K562 (cell line): Measurements from ENCODE around the gene PFKL. TPM values are rescaled to one million over a fixed set of nuclear protein-coding genes. Genes with fewer than 3 reads are reported as not detected.

ENCODE experiments used
- CBX3 ChIP-seq, 2 experiments: IDR thresholded peaks; 1 replicate in 1 of 2; 2 replicates in 1 of 2; pipeline ENCODE4 v1.6.1; 2012; ENCODE audit warnings: inconsistent platforms in 2 of 2, low read length in 2 of 2, borderline replicate concordance in 1 of 2, control low read depth in 1 of 2
- CTCF ChIP-seq, 3 experiments: IDR thresholded peaks in 2 of 3; conservative IDR thresholded peaks in 1 of 3; 2 replicates each; pipeline ENCODE4 v1.5.1; 2011 to 2012; ENCODE audit warnings: low read length in 3 of 3, mild to moderate bottlenecking in 3 of 3, control low read depth in 2 of 3, improper control_type of control experiment in 1 of 3, inconsistent platforms in 1 of 3, low read depth in 1 of 3, mixed read lengths in 1 of 3, moderate library complexity in 1 of 3; ENCODE audit not compliant: insufficient read depth in 2 of 3
- ELF1 ChIP-seq: fragments of 200-800 bp; sonication (Bioruptor generic); IDR thresholded peaks from 2 replicates; pipeline ENCODE4 v1.6.1; 2016; ENCODE audit warnings: missing genetic modification characterization, missing compliant biosample characterization
- ELF2 ChIP-seq: fragments of 250-450 bp; sonication (Bioruptor Pico); IDR thresholded peaks from 2 replicates; pipeline ENCODE4 v1.5.0; 2021; ENCODE audit warnings: mild to moderate bottlenecking
- KDM1A ChIP-seq, 2 experiments: fragments of 450-650 bp; IDR thresholded peaks; 2 replicates each; pipeline ENCODE4 v1.6.1; 2016; ENCODE audit warnings: mild to moderate bottlenecking in 2 of 2
- MAFK ChIP-seq: IDR thresholded peaks from 2 replicates; pipeline ENCODE4 v1.6.1; 2011; ENCODE audit warnings: low read length, improper control_type of control experiment
- MTA3 ChIP-seq: fragments of 450-650 bp; formaldehyde crosslinking; IDR thresholded peaks from 2 replicates; pipeline ENCODE4 v1.6.1; 2017; ENCODE audit warnings: mild to moderate bottlenecking, borderline replicate concordance
- NRF1 ChIP-seq, 2 experiments: fragments of 450-650 bp; IDR thresholded peaks in 1 of 2; conservative IDR thresholded peaks in 1 of 2; 2 replicates each; pipeline ENCODE4 v1.6.1; 2014; ENCODE audit warnings: mild to moderate bottlenecking in 2 of 2
- POLR2B ChIP-seq: fragments of 450-650 bp; IDR thresholded peaks from 2 replicates; pipeline ENCODE4 v1.6.1; 2018; ENCODE audit warnings: low read depth; ENCODE audit not compliant: partially characterized antibody
- POLR2G ChIP-seq: fragments of 200-400 bp; formaldehyde crosslinking; IDR thresholded peaks from 2 replicates; pipeline ENCODE4 v1.6.1; 2017; ENCODE audit warnings: low read depth, mild to moderate bottlenecking, antibody characterized with exemption, low read length, moderate library complexity
- PTRF ChIP-seq: fragments of 450-650 bp; IDR thresholded peaks from 2 replicates; pipeline ENCODE4 v1.6.1; 2016; ENCODE audit warnings: mild to moderate bottlenecking, missing genetic modification characterization, missing compliant biosample characterization
- SMC3 ChIP-seq: conservative IDR thresholded peaks from 2 replicates; pipeline ENCODE4 v1.6.1; 2011; ENCODE audit warnings: low read depth, low read length, improper control_type of control experiment; ENCODE audit not compliant: insufficient read depth
- TAF1 ChIP-seq: IDR thresholded peaks from 2 replicates; pipeline ENCODE4 v1.6.1; 2011; ENCODE audit warnings: mild to moderate bottlenecking, low read length, moderate library complexity; ENCODE audit not compliant: insufficient read depth, control insufficient read depth, severe bottlenecking; ENCODE audit errors: extremely low read depth
- TBP ChIP-seq: optimal IDR thresholded peaks from 2 replicates; pipeline ENCODE3; 2011; ENCODE audit warnings: low read depth, low read length, improper control_type of control experiment
- TCF3 ChIP-seq: sonication (generic); formaldehyde crosslinking; IDR thresholded peaks from 2 replicates; pipeline ENCODE4 v1.4.0; 2020; ENCODE audit warnings: mild to moderate bottlenecking, missing genetic modification reagents
- THAP12 ChIP-seq: fragments of 250-450 bp; sonication (Bioruptor Pico); IDR thresholded peaks from 2 replicates; pipeline ENCODE4 v1.9.0; 2021; ENCODE audit warnings: mild to moderate bottlenecking, inconsistent platforms
- VEZF1 ChIP-seq: fragments of 200-800 bp; sonication (Bioruptor generic); IDR thresholded peaks from 2 replicates; pipeline ENCODE4 v1.6.1; 2017; ENCODE audit warnings: missing genetic modification characterization, missing compliant biosample characterization
- ZNF766 ChIP-seq: fragments of 200-800 bp; sonication (Bioruptor generic); conservative IDR thresholded peaks from 2 replicates; pipeline ENCODE4 v1.6.1; 2016; ENCODE audit warnings: missing genetic modification characterization, missing compliant biosample characterization
- ZNF780A ChIP-seq: fragments of 250-450 bp; sonication (Bioruptor Pico); IDR thresholded peaks from 2 replicates; pipeline ENCODE4 v1.5.0; 2021; ENCODE audit warnings: mild to moderate bottlenecking
- polyA plus RNA-seq, 8 experiments: library from polyadenylated mRNA; depleted of rRNA in 4 of 8; stranded (reverse) in 5 of 8; unstranded in 3 of 8; fragments of >200 nt; fragmentation: Nextera tagmentation in 2 of 8; fragmentation: Illumina TruSeq in 1 of 8; extraction: Ambion mirVana in 2 of 8; extraction: Trizol in 1 of 8; gene quantifications; 2 replicates each; pipeline versions ENCODE4 v1.2.1 to v1.2.3, GENCODE V29; 2011 to 2014; ENCODE audit warnings: inconsistent platforms in 1 of 8, missing spikeins in 1 of 8
- total RNA-seq, 7 experiments: library from RNA; depleted of rRNA in 6 of 7; stranded (reverse); fragments of >200 nt in 6 of 7; fragmentation: Illumina TruSeq in 2 of 7; extraction: Trizol in 2 of 7; gene quantifications; 2 replicates each; pipeline versions ENCODE4 v1.2.1 to v1.2.3, GENCODE V29; 2011 to 2021; ENCODE audit warnings: low replicate concordance in 1 of 7
- TF ChIP-seq, protein P1 (sequence below): fragments of 250-450 bp; sonication (Bioruptor Pico); IDR thresholded peaks from 2 replicates; pipeline ENCODE4 v1.8.0; 2022; ENCODE audit warnings: moderate library complexity, mild to moderate bottlenecking, inconsistent platforms

Gene PFKL
- total and polyA plus RNA-seq, 9 of the 15 experiments (the other 6 are each of a cell fraction or from before 2014, with no cell fraction given), result 1.1 to 124 (median 45.6) TPM

GRCh38 chr21:44300262-44300959 lies 558 bp downstream of the PFKL start (continued):
- no peak for TF ChIP-seq KDM1A (IDR thresholded peaks at IDR 0.05)
- peak; percentile 5 for TF ChIP-seq TBP
- TF ChIP-seq TAF1, result peak; percentile 48
- peak; percentile 3; the same call in 1 of the 2 replicates for TF ChIP-seq TCF3 (CRISPR knock-in tag)
- TF ChIP-seq ZNF766, result 0 out of 2 replicates have a peak, but pooled peaks have one; percentile 9
- TF ChIP-seq MAFK, result no peak
- TF ChIP-seq MTA3, result 0 out of 2 replicates have a peak, but pooled peaks have one; percentile 37
- peak; percentile 89 for TF ChIP-seq ELF1 (tag)
- TF ChIP-seq CTCF (IDR thresholded peaks at IDR 0.05 in 2 of 3, conservative IDR thresholded peaks at IDR 0.05 in 1 of 3; ENCODE audit: insufficient read depth in 2 of 3, low read depth in 1 of 3, low read length in 3 of 3), result no peak
- TF ChIP-seq PTRF, result no peak
- TF ChIP-seq, protein P1, sequence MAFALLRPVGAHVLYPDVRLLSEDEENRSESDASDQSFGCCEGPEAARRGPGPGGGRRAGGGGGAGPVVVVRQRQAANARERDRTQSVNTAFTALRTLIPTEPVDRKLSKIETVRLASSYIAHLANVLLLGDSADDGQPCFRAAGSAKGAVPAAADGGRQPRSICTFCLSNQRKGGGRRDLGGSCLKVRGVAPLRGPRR, result no peak
- TF ChIP-seq ELF2, result peak; percentile 86; the same call in 1 of the 2 replicates
- no peak for TF ChIP-seq CBX3 (IDR thresholded peaks at IDR 0.05; ENCODE audit: borderline replicate concordance in 1 of 2, low read length in 2 of 2)
- 0 out of 2 replicates have a peak, but pooled peaks have one; percentile 1 for TF ChIP-seq SMC3
- TF ChIP-seq VEZF1, result peak; percentile 50
- no peak for TF ChIP-seq ZNF780A (CRISPR knock-in tag)
- TF ChIP-seq POLR2B, result peak; percentile 45
- peak; percentile 26 to 31; a peak in 2 of 4 replicates for TF ChIP-seq NRF1 (conservative IDR thresholded peaks at IDR 0.05 in 1 of 2, IDR thresholded peaks at IDR 0.05 in 1 of 2)
- peak; percentile 84 for TF ChIP-seq POLR2G
- TF ChIP-seq THAP12 (CRISPR knock-in tag), result 0 out of 2 replicates have a peak, but pooled peaks have one; percentile 14
